ENCODE data around the gene TGFBR3L. TPM values are rescaled to one million over a fixed set of nuclear protein-coding genes. Genes with fewer than 3 reads are reported as not detected.

Gene TGFBR3L
- total RNA-seq, 2 donors from 2014 or later: 22.1 to 26.7 TPM

- Histone ChIP-seq H3K27ac (peak within 1 kb of the TSS; percentile 85 to 87), H3K36me3 (peaks cover 17% of the 10 kb centered on the region), H3K27me3 (no peaks in the 10 kb centered on the region), H3K4me1 (peaks cover 0 to 48% of the 10 kb centered on the region in 2 donors), H3K4me3 (peak within 1 kb of the TSS; percentile 90 to 94), H3K9me3 (no peaks in the 10 kb centered on the region)
- DNase-seq (ENCODE audit: low spot score): peak; percentile 100
- TF ChIP-seq CTCF (IDR thresholded peaks at IDR 0.05): peak in 1 of 2 donors; percentile 83
These were observed 11.2 kb upstream of the TGFBR3L start, which contains the start of gene MAP2K7 for GRCh38 chr19:7903244-7904073. TSS of gene MAP2K7 (plus strand) at chr19:7903877. CDS start at chr19:7903945, 68 bp downstream.

- peak overlapping the region; percentile 85 to 87 for H3K27ac ChIP-seq
- no peaks in the 10 kb centered on the region for H3K27me3 ChIP-seq
- no peaks in the 10 kb centered on the region for H3K9me3 ChIP-seq
- peaks cover 17% of the 10 kb centered on the region for H3K36me3 ChIP-seq
- H3K4me1 ChIP-seq: peaks cover 0 to 52% of the 10 kb centered on the region in 2 donors
- no peak for TF ChIP-seq CTCF (IDR thresholded peaks at IDR 0.05)
- DNase-seq (ENCODE audit: low spot score): no peak
- peak overlapping the region; percentile 90 to 94 for H3K4me3 ChIP-seq
These were observed 10.3 kb upstream of the TGFBR3L start for GRCh38 chr19:7904074-7905020.

- H3K4me1 ChIP-seq: peaks cover 0 to 52% of the 10 kb centered on the region in 2 donors
- no peak for DNase-seq (ENCODE audit: low spot score)
- H3K27me3 ChIP-seq: no peaks in the 10 kb centered on the region
- no peaks in the 10 kb centered on the region for H3K9me3 ChIP-seq
- peak overlapping the region in 1 of 2 donors; percentile 90 for H3K4me3 ChIP-seq
- H3K36me3 ChIP-seq: peaks cover 24% of the 10 kb centered on the region
- no peak for TF ChIP-seq CTCF (IDR thresholded peaks at IDR 0.05)
- H3K27ac ChIP-seq: no peak overlapping the region
These were observed 9.4 kb upstream of the TGFBR3L start for GRCh38 chr19:7905268-7905667.

GRCh38 chr19:7905859-7906258 lies 8.8 kb upstream of the TGFBR3L start:
- Histone ChIP-seq H3K36me3 (peaks cover 30% of the 10 kb centered on the region), H3K27me3 (no peaks in the 10 kb centered on the region), H3K27ac (no peak overlapping the region), H3K4me3 (no peak overlapping the region), H3K9me3 (no peaks in the 10 kb centered on the region), H3K4me1 (peaks cover 0 to 52% of the 10 kb centered on the region in 2 donors)
- no peak for DNase-seq (ENCODE audit: low spot score)
- TF ChIP-seq CTCF (IDR thresholded peaks at IDR 0.05): no peak

GRCh38 chr19:7907122-7907521 lies 7.5 kb upstream of the TGFBR3L start:
- H3K4me1 ChIP-seq: peaks cover 0 to 52% of the 10 kb centered on the region in 2 donors
- H3K36me3 ChIP-seq: peaks cover 43% of the 10 kb centered on the region
- no peak for DNase-seq (ENCODE audit: low spot score)
- no peaks in the 10 kb centered on the region for H3K27me3 ChIP-seq
- no peaks in the 10 kb centered on the region for H3K9me3 ChIP-seq
- H3K27ac ChIP-seq: no peak overlapping the region
- H3K4me3 ChIP-seq: no peak overlapping the region
- no peak for TF ChIP-seq CTCF (IDR thresholded peaks at IDR 0.05)

Measured in right atrium auricular region (tissue), 2 donors.